ENCODE measurements around the gene WNT9B. TPM values are rescaled to one million over a fixed set of nuclear protein-coding genes. Genes with fewer than 3 reads are reported as not detected.

The WNT9B gene
- total RNA-seq, 1 experiment from 2014 or later, result not detected

DNA sequence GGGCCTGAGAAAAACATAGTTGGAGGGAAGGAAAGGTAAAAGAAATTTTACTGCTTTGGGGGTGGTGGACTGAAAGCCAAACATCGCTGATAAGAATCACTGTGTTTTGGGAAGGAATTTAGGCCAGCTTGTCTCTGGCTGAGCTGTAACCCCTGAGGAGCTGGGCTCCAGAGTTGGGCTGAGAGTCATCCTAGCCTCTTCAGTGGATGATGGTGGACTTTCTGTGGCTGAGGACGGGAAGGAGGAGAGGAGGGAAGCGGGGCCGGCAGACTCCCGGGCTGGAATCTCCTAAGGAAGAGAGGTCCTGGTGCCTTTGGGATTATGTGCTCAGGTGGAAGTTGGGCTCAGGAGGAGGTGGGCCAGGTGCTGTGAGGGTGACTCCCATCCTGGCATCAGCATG lies 8.6 kb downstream of the WNT9B start:
- H3K4me1 Mint-ChIP-seq (ENCODE audit: low read depth, unreplicated experiment), result peaks cover 12% of the 10 kb centered on the region
- ChIA-PET CTCF (interaction anchor here (1.1 kb wide), 2 partner anchors 17 to 18 kb away, joined by 3 to 5 read pairs; no protein-coding TSS in a partner anchor), POLR2A (interaction anchor here (0.8 kb wide), 1 partner anchor 33 kb away, joined by 3 read pairs; no protein-coding TSS in a partner anchor)
- H3K4me3 ChIP-seq (ENCODE audit: low read depth, low read length), result no peak overlapping the region
- TF ChIP-seq, protein P1, sequence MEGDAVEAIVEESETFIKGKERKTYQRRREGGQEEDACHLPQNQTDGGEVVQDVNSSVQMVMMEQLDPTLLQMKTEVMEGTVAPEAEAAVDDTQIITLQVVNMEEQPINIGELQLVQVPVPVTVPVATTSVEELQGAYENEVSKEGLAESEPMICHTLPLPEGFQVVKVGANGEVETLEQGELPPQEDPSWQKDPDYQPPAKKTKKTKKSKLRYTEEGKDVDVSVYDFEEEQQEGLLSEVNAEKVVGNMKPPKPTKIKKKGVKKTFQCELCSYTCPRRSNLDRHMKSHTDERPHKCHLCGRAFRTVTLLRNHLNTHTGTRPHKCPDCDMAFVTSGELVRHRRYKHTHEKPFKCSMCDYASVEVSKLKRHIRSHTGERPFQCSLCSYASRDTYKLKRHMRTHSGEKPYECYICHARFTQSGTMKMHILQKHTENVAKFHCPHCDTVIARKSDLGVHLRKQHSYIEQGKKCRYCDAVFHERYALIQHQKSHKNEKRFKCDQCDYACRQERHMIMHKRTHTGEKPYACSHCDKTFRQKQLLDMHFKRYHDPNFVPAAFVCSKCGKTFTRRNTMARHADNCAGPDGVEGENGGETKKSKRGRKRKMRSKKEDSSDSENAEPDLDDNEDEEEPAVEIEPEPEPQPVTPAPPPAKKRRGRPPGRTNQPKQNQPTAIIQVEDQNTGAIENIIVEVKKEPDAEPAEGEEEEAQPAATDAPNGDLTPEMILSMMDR (IDR thresholded peaks at IDR 0.05; ENCODE audit: insufficient read depth in 1 of 2, low read depth in 1 of 2, low read length in 1 of 2, severe bottlenecking in 1 of 2, unreplicated experiment in 1 of 2), result no peak
- no peaks in the 10 kb centered on the region for H3K4me1 ChIP-seq
- H3K27me3 ChIP-seq (replicated peaks; ENCODE audit: control insufficient read depth, insufficient read depth, low read length), result no peaks in the 10 kb centered on the region
- no peaks in the 10 kb centered on the region for H3K9me3 ChIP-seq
- DNase-seq, result no peak
- no TSS peak for BruUV-seq (replicated peaks)
- no peaks in the 10 kb centered on the region for H3K36me3 Mint-ChIP-seq (ENCODE audit: insufficient read depth, unreplicated experiment)
- no peaks in the 10 kb centered on the region for H3K36me3 ChIP-seq (ENCODE audit: control insufficient read depth, insufficient read depth, low read length)
- intact Hi-C loops (cut with micrococcal nuclease; ENCODE audit: unreplicated experiment), result no loop called here
- H3K27me3 Mint-ChIP-seq (ENCODE audit: insufficient read depth, unreplicated experiment), result no peaks in the 10 kb centered on the region
- no peaks in the 10 kb centered on the region for H3K9me3 Mint-ChIP-seq (ENCODE audit: unreplicated experiment)
- H3K4me3 Mint-ChIP-seq (ENCODE audit: unreplicated experiment), result no peak overlapping the region
- no peak overlapping the region for H3K27ac Mint-ChIP-seq (ENCODE audit: unreplicated experiment)

DNA sequence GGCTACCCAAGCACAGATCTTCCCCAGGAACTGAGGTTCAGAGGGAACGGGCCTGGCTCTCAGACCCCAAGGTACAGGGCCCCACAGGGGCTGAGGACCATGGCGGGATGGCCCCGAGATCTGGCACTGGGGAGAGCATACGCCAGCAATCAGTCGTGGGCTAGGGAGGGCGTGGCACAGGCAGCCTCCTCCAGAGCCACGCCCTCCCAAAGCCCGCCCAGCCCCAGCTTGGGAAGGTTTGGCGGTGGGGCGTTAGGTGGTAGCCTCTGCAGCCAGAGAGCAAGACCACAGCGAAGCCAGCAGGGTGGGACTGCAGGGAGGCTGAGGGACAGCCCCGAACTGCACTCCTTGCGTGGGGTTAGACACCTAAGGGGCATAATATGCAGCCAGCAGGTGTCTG lies 11.6 kb downstream of the WNT9B start:
- Mint-ChIP-seq H3K4me3 (ENCODE audit: unreplicated experiment) (no peak overlapping the region), H3K27ac (ENCODE audit: unreplicated experiment) (no peak overlapping the region), H3K4me1 (ENCODE audit: low read depth, unreplicated experiment) (peaks cover 12% of the 10 kb centered on the region), H3K36me3 (ENCODE audit: insufficient read depth, unreplicated experiment) (no peaks in the 10 kb centered on the region), H3K27me3 (ENCODE audit: insufficient read depth, unreplicated experiment) (peaks cover 2% of the 10 kb centered on the region), H3K9me3 (ENCODE audit: unreplicated experiment) (no peaks in the 10 kb centered on the region)
- Histone ChIP-seq H3K4me1 (no peaks in the 10 kb centered on the region), H3K4me3 (ENCODE audit: low read depth, low read length) (no peak overlapping the region), H3K36me3 (ENCODE audit: control insufficient read depth, insufficient read depth, low read length) (no peaks in the 10 kb centered on the region), H3K27me3 (replicated peaks; ENCODE audit: control insufficient read depth, insufficient read depth, low read length) (peaks cover 1% of the 10 kb centered on the region; the same call in 1 of the 2 replicates), H3K9me3 (no peaks in the 10 kb centered on the region)
- ChIA-PET CTCF (no interaction called here), POLR2A (no interaction called here)
- DNase-seq, result no peak
- TF ChIP-seq, protein P1 (IDR thresholded peaks at IDR 0.05; ENCODE audit: insufficient read depth in 1 of 2, low read depth in 1 of 2, low read length in 1 of 2, severe bottlenecking in 1 of 2, unreplicated experiment in 1 of 2), result no peak
- intact Hi-C loops (cut with micrococcal nuclease; ENCODE audit: unreplicated experiment), result no loop called here
- BruUV-seq (replicated peaks), result no TSS peak

DNA sequence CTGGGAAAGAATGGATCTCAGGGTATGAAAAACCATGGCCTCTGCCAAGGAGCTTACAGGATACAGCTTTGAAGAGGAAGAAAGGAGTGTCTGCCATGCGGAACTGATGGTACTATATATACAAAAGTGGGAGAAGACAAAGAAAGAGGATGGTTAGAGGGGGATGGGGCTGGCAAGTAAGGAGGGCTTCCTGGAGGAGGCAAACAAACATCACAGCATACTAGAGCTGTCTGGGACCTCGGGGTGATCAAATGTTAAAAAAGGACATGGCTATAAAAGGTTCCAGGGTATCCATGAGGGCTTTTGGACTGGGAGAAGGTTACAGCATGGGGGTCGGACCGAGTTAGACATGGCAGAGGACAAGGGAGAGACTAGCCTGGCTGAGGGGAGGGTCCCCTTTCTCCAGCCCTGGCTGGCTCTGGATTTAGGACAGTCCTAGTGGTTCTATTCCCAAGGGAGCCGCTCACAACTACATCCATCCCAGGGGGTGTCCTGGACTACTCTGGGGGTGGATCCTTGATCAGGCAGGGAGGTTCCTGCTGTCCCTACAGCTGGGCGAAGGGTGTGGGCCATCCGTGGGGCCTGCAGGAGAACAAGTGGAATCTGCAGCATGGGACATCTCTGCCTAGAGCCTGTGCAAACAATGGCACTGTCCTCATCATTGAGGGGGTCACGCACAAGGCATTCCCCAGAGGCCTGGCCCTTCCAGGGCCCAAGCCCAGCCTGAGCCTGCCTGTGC lies 12.2 kb downstream of the WNT9B start:
- Mint-ChIP-seq H3K4me1 (ENCODE audit: low read depth, unreplicated experiment) (peaks cover 12% of the 10 kb centered on the region), H3K9me3 (ENCODE audit: unreplicated experiment) (no peaks in the 10 kb centered on the region), H3K27ac (ENCODE audit: unreplicated experiment) (no peak overlapping the region), H3K36me3 (ENCODE audit: insufficient read depth, unreplicated experiment) (no peaks in the 10 kb centered on the region), H3K27me3 (ENCODE audit: insufficient read depth, unreplicated experiment) (peaks cover 2% of the 10 kb centered on the region), H3K4me3 (ENCODE audit: unreplicated experiment) (no peak overlapping the region)
- no peak for DNase-seq
- ChIA-PET CTCF (no interaction called here), POLR2A (no interaction called here)
- intact Hi-C loops (cut with micrococcal nuclease; ENCODE audit: unreplicated experiment), result no loop called here
- H3K27me3 ChIP-seq (replicated peaks; ENCODE audit: control insufficient read depth, insufficient read depth, low read length), result peaks cover 1% of the 10 kb centered on the region; the same call in 1 of the 2 replicates
- H3K9me3 ChIP-seq, result no peaks in the 10 kb centered on the region
- H3K4me3 ChIP-seq (ENCODE audit: low read depth, low read length), result no peak overlapping the region
- TF ChIP-seq, protein P1 (IDR thresholded peaks at IDR 0.05; ENCODE audit: insufficient read depth in 1 of 2, low read depth in 1 of 2, low read length in 1 of 2, severe bottlenecking in 1 of 2, unreplicated experiment in 1 of 2), result no peak
- BruUV-seq (replicated peaks), result no TSS peak
- H3K4me1 ChIP-seq, result no peaks in the 10 kb centered on the region
- H3K36me3 ChIP-seq (ENCODE audit: control insufficient read depth, insufficient read depth, low read length), result no peaks in the 10 kb centered on the region

All from Caco-2 (cell line).